Measurements from ENCODE around the gene IFT88.

IFT88 gene

DNA sequence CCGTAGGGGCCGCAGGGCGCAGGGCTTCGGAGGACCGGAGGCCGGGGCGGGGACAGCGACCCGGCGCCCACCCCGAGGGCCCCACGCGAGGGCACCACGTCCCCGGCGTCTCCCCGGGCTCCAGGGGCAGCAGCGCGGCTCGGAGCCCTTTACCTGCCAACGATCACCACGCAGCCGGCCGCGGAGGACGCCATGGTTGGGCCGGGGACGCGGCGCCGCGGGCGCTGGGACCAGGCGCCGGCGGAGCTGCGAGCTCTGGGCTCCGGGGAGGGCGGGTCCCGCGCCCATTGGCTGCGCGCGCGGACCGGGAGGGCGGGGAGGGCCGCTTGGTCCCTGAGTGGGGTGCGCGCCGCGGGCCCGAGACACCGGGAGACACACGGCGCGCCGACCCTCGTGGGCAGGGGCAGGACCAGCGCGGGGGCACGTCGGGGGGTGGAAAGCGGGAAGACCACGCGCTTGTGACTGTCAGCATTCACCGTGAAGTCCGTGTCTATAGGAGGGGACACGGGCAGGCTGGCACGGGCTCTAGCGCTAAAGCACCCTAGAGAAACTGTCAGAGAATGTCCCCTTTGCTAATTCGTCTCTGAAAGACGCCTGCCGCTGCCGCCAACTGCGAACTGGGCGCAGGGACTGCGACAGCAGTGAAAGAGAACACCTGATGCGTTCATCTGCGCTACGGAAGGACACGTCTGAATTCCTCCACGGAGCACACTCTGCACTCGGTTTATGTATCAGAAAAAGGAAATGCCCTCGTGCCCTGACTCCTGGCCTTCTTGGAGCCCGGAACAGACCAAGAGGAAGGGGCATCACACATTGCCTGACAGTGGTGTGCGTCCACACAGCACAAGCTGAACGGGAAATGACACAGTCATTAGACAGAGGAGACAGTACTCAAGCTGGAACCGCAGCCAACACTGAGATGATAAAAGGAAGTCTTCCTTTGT, 41.1 kb upstream of the IFT88 start, which contains the start of gene CRYL1:
TSS of gene CRYL1 (minus strand) at position 257 of the 944 bp plus-strand sequence. CDS start at position 194, 63 bp downstream.
- ChIA-PET CTCF (interaction anchor here (0.6 kb wide), 1 partner anchor 337 kb away, joined by 3 read pairs; no protein-coding TSS in a partner anchor), POLR2A (interaction anchor here (0.6 to 1.0 kb wide), 2 partner anchors 11 to 62 kb away, joined by 3 read pairs; no protein-coding TSS in a partner anchor)
- Histone ChIP-seq H3K27ac (ENCODE audit: extremely low read depth, low read depth, low read length) (peak within 1 kb of the TSS; percentile 69; the same call in 1 of the 2 replicates), H3K4me1 (ENCODE audit: control insufficient read depth, insufficient read depth, low read length) (no peaks in the 10 kb centered on the region), H3K9me3 (ENCODE audit: control insufficient read depth, insufficient read depth, low read depth, low read length) (no peaks in the 10 kb centered on the region), H3K36me3 (ENCODE audit: control insufficient read depth in 2 of 2, insufficient read depth in 1 of 2, low read length in 2 of 2) (no peaks in the 10 kb centered on the region), H3K4me3 (ENCODE audit: low read depth, low read length) (peak within 1 kb of the TSS; percentile 65)
- TF ChIP-seq, protein P1, sequence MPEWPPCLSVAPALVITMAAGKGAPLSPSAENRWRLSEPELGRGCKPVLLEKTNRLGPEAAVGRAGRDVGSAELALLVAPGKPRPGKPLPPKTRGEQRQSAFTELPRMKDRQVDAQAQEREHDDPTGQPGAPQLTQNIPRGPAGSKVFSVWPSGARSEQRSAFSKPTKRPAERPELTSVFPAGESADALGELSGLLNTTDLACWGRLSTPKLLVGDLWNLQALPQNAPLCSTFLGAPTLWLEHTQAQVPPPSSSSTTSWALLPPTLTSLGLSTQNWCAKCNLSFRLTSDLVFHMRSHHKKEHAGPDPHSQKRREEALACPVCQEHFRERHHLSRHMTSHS (tag by site-specific recombination; IDR thresholded peaks at IDR 0.05): no peak
- TF ChIP-seq, protein P2, sequence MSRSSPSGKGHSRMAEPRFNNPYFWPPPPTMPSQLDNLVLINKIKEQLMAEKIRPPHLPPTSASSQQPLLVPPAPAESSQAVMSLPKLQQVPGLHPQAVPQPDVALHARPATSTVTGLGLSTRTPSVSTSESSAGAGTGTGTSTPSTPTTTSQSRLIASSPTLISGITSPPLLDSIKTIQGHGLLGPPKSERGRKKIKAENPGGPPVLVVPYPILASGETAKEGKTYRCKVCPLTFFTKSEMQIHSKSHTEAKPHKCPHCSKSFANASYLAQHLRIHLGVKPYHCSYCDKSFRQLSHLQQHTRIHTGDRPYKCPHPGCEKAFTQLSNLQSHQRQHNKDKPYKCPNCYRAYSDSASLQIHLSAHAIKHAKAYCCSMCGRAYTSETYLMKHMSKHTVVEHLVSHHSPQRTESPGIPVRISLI (tag by site-specific recombination; IDR thresholded peaks at IDR 0.05): no peak
- no peak for TF ChIP-seq ZNF585B (tag by site-specific recombination; IDR thresholded peaks at IDR 0.05)
- no peak for TF ChIP-seq HOXA7 (CRISPR knock-in tag; IDR thresholded peaks at IDR 0.05; ENCODE audit: borderline replicate concordance)
- TF ChIP-seq ZNF837 (tag by site-specific recombination; IDR thresholded peaks at IDR 0.05): no peak
- no peak for TF ChIP-seq ZSCAN23 (tag by site-specific recombination; IDR thresholded peaks at IDR 0.05)
- TF ChIP-seq, protein P3, sequence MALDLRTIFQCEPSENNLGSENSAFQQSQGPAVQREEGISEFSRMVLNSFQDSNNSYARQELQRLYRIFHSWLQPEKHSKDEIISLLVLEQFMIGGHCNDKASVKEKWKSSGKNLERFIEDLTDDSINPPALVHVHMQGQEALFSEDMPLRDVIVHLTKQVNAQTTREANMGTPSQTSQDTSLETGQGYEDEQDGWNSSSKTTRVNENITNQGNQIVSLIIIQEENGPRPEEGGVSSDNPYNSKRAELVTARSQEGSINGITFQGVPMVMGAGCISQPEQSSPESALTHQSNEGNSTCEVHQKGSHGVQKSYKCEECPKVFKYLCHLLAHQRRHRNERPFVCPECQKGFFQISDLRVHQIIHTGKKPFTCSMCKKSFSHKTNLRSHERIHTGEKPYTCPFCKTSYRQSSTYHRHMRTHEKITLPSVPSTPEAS (tag by site-specific recombination; IDR thresholded peaks at IDR 0.05): peak; percentile 12; the same call in 1 of the 2 replicates
- TF ChIP-seq FEZF1 (tag by site-specific recombination; IDR thresholded peaks at IDR 0.05): 0 out of 2 replicates have a peak, but pooled peaks have one; percentile 5
- no peak for TF ChIP-seq ZNF76 (tag by site-specific recombination; IDR thresholded peaks at IDR 0.05; ENCODE audit: borderline replicate concordance, low read depth)
- TF ChIP-seq, protein P4, sequence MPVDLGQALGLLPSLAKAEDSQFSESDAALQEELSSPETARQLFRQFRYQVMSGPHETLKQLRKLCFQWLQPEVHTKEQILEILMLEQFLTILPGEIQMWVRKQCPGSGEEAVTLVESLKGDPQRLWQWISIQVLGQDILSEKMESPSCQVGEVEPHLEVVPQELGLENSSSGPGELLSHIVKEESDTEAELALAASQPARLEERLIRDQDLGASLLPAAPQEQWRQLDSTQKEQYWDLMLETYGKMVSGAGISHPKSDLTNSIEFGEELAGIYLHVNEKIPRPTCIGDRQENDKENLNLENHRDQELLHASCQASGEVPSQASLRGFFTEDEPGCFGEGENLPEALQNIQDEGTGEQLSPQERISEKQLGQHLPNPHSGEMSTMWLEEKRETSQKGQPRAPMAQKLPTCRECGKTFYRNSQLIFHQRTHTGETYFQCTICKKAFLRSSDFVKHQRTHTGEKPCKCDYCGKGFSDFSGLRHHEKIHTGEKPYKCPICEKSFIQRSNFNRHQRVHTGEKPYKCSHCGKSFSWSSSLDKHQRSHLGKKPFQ (tag by site-specific recombination; IDR thresholded peaks at IDR 0.05): no peak
- TF ChIP-seq, protein P5, sequence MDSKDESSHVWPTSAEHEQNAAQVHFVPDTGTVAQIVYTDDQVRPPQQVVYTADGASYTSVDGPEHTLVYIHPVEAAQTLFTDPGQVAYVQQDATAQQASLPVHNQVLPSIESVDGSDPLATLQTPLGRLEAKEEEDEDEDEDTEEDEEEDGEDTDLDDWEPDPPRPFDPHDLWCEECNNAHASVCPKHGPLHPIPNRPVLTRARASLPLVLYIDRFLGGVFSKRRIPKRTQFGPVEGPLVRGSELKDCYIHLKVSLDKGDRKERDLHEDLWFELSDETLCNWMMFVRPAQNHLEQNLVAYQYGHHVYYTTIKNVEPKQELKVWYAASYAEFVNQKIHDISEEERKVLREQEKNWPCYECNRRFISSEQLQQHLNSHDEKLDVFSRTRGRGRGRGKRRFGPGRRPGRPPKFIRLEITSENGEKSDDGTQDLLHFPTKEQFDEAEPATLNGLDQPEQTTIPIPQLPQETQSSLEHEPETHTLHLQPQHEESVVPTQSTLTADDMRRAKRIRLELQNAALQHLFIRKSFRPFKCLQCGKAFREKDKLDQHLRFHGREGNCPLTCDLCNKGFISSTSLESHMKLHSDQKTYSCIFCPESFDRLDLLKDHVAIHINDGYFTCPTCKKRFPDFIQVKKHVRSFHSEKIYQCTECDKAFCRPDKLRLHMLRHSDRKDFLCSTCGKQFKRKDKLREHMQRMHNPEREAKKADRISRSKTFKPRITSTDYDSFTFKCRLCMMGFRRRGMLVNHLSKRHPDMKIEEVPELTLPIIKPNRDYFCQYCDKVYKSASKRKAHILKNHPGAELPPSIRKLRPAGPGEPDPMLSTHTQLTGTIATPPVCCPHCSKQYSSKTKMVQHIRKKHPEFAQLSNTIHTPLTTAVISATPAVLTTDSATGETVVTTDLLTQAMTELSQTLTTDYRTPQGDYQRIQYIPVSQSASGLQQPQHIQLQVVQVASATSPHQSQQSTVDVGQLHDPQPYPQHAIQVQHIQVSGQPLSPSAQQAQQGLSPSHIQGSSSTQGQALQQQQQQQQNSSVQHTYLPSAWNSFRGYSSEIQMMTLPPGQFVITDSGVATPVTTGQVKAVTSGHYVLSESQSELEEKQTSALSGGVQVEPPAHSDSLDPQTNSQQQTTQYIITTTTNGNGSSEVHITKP (tag by site-specific recombination; IDR thresholded peaks at IDR 0.05): peak; percentile 91
- no peak for TF ChIP-seq KLF7 (tag by site-specific recombination; IDR thresholded peaks at IDR 0.05; ENCODE audit: borderline replicate concordance)
- TF ChIP-seq ZNF623 (tag by site-specific recombination; IDR thresholded peaks at IDR 0.05): no peak
- no peak for TF ChIP-seq ZNF747 (tag by site-specific recombination; IDR thresholded peaks at IDR 0.05)
- peak; percentile 37; the same call in 1 of the 2 replicates for TF ChIP-seq ZFHX2 (tag by site-specific recombination; conservative IDR thresholded peaks at IDR 0.05)
- no peak for TF ChIP-seq ZNF121 (tag by site-specific recombination; IDR thresholded peaks at IDR 0.05)
- TF ChIP-seq ZNF19 (tag by site-specific recombination; IDR thresholded peaks at IDR 0.05; ENCODE audit: low read depth): no peak
- TF ChIP-seq ZNF302 (tag by site-specific recombination; IDR thresholded peaks at IDR 0.05; ENCODE audit: low read depth): no peak
- TF ChIP-seq ZXDB (tag by site-specific recombination; IDR thresholded peaks at IDR 0.05): peak; percentile 72
- TF ChIP-seq ZNF416 (tag by site-specific recombination; IDR thresholded peaks at IDR 0.05): no peak
- TF ChIP-seq ZNF571 (tag by site-specific recombination; IDR thresholded peaks at IDR 0.05): no peak
- TF ChIP-seq, protein P6, sequence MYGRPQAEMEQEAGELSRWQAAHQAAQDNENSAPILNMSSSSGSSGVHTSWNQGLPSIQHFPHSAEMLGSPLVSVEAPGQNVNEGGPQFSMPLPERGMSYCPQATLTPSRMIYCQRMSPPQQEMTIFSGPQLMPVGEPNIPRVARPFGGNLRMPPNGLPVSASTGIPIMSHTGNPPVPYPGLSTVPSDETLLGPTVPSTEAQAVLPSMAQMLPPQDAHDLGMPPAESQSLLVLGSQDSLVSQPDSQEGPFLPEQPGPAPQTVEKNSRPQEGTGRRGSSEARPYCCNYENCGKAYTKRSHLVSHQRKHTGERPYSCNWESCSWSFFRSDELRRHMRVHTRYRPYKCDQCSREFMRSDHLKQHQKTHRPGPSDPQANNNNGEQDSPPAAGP (tag by site-specific recombination; IDR thresholded peaks at IDR 0.05): no peak
- TF ChIP-seq ZNF48 (tag by site-specific recombination; IDR thresholded peaks at IDR 0.05): no peak
- TF ChIP-seq, protein P7, sequence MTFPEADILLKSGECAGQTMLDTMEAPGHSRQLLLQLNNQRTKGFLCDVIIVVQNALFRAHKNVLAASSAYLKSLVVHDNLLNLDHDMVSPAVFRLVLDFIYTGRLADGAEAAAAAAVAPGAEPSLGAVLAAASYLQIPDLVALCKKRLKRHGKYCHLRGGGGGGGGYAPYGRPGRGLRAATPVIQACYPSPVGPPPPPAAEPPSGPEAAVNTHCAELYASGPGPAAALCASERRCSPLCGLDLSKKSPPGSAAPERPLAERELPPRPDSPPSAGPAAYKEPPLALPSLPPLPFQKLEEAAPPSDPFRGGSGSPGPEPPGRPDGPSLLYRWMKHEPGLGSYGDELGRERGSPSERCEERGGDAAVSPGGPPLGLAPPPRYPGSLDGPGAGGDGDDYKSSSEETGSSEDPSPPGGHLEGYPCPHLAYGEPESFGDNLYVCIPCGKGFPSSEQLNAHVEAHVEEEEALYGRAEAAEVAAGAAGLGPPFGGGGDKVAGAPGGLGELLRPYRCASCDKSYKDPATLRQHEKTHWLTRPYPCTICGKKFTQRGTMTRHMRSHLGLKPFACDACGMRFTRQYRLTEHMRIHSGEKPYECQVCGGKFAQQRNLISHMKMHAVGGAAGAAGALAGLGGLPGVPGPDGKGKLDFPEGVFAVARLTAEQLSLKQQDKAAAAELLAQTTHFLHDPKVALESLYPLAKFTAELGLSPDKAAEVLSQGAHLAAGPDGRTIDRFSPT (tag by site-specific recombination; IDR thresholded peaks at IDR 0.05): peak; percentile 51; the same call in 1 of the 2 replicates
- no peak for TF ChIP-seq ZNF548 (tag by site-specific recombination; IDR thresholded peaks at IDR 0.05)
